ENCODE data around the gene ZCCHC12.

GRCh38 chrX:118862091-118862490 is 38.5 kb downstream of the ZCCHC12 start:
- TF ChIP-seq ARNT (IDR thresholded peaks at IDR 0.05), result no peak
- TF ChIP-seq SUZ12 (IDR thresholded peaks at IDR 0.05), result no peak
- no peak for TF ChIP-seq FOXA1 (IDR thresholded peaks at IDR 0.05)
- TF ChIP-seq TARDBP (IDR thresholded peaks at IDR 0.05), result no peak
- TF ChIP-seq ZNF384 (IDR thresholded peaks at IDR 0.05), result no peak
- no peak for TF ChIP-seq BHLHE40 (IDR thresholded peaks at IDR 0.05; ENCODE audit: borderline replicate concordance)
